ENCODE results near the gene COPA.
"Not testable (repeated sequence)": the region's sequence is repeated elsewhere in the genome, so short reads cannot be mapped to it uniquely, and the experiment has no call there.

COPA gene

DNA sequence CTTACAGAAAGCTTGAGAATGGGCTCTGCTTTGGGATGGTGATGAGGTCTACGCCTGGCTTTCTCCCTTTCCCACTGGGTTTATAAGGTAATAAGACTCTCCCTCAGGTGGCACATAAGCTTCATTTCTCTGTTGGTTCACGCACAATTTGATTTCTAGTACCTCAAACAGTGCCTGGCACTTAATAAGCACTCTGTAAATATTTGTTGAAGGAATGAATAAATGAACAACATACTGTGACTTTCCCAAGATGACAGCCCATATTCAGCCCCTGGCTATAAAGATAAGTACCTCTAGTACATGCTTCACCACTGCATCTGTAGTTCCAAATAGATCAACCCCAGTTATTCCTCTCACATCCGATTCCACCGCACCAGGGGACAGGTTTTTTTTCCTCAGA lies 17.8 kb downstream of the COPA start:
- no peak for DNase-seq (ENCODE audit: low read depth)

GRCh38 chr1:160322831-160323230 lies 20.2 kb downstream of the COPA start:
- no peak for DNase-seq (ENCODE audit: low read depth)

DNA sequence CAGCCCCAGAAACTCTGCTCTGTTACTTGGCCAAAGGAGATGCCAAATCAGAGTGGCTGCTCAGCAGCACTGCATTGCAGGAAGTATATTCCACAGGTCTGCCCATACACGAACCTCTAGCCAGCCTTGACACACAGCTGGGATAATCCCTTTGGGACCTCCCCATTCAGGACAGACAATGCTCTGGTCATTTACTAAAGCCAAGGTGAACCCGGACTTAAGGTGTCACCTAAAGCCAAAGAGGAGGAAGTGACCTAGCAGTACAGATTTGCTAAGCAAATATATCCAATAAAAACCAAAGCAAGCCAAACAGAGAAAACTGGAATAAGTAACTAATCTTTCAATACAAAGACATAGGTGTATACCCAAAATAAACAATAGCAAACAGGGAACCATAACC lies 27.7 kb downstream of the COPA start:
- DNase-seq (ENCODE audit: low read depth) = no peak

GRCh38 chr1:160309571-160309970 lies 33.5 kb downstream of the COPA start:
- DNase-seq (ENCODE audit: low read depth) = no peak

DNA sequence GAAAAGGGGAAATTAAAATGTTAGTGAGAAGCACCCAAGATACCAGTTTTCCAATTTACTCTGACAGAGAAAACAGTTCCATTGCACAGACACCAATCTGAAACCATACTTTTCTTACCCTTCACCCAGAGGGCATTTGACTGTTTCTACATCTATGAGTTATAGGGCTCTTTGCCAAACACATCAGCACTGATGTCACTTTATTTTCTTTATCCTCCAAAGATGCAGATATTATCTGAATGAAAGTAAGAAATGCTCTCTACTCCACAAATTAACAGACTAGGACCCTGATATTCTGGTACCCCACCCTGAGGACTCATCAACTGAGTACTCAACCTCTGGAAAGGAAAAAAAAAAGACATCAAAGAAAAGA lies 33.9 kb downstream of the COPA start:
- DNase-seq (ENCODE audit: low read depth) = no peak

DNA sequence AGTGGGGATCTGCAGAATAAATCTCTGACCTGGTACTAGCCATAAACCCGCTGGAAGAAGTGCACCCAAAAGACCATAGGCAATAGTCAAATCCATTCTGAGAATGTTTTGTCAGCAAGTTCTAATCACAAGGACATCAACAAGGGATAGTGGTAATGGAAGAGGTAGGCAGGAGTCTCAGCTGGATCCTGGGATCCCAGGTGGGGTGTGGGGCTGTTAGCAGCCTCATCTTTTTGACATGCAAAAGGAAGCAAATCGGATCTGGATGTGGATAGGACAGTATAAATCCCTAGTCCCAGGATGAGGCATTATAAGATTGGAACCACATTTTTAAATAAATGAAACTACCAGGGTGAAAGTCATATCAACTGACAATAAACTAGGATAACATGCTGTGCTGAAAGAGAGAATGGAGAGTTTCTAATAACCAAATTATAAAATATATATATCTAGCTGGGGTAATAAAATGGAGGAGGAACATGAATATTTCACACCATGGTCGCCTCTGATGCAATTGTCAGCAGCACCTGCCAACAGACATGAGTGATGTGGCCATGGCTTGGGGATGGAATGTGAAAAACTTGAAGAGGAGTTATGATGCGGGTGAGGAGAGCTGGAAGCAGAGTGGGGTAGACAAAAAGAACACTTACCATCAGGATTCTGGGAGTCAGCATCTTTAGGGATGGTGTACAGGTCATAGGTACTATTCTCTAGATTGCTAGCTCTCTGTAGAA lies 34.4 kb downstream of the COPA start:
- DNase-seq (ENCODE audit: low read depth) = no peak

GRCh38 chr1:160307118-160307791 lies 35.8 kb downstream of the COPA start:
- no peak for DNase-seq (ENCODE audit: low read depth)

GRCh38 chr1:160300173-160300572 lies 42.9 kb downstream of the COPA start:
- DNase-seq (ENCODE audit: low read depth) = no peak

GRCh38 chr1:160296036-160296435 lies 47.0 kb downstream of the COPA start:
- no peak for DNase-seq (ENCODE audit: low read depth)

GRCh38 chr1:160293020-160293968 lies 49.8 kb downstream of the COPA start:
- DNase-seq (ENCODE audit: low read depth) = no peak

DNA sequence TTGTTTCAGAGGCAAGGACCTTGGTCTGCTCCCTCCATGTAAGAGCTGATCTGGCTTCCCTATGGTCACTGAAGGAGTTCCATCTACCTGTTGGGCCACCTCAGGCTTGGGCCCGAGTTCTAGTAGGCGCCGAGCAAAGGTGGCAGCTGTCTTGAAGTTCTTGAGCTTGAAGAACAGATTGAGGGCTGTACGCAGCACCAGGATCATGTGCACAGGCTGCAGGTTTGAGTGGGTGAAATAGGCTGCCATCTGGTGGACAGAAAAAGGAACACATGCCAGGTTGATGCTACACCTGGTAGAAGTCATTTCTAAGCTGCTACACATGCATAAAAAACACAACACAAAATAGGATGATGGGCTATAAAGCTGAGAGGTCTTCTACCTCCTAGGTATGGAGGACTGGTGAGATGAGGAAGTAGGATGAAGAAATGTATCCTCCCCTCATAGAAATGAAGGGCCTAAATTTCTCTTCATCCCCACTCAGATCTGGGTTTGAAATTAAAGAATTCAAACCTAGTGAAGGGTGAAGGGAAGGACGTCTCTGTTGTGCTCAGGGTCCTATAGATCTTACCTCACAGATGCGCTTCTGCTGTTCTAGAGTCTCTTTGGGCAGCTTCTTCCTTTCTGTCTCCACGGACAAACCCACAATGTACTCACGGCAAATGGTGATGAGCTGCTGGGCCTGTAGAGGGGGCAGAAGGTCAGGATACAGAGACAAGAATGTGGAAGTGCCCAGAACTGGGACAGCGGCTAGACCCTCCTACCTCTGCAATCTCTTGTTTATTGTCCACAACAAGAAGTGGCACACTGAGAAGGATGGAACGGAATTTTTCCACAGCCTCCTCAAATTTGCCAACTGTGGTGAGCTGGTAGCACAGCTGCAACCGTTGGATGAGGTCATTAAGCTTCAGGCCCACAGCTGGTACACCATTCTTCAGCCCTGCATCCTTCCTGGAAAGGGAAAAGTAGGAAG lies 51.5 kb downstream of the COPA start:
- DNase-seq (ENCODE audit: low read depth) = peak; percentile 59

GRCh38 chr1:160287769-160288168 lies 55.3 kb downstream of the COPA start:
- not testable (repeated sequence) for DNase-seq (ENCODE audit: low read depth)

DNA sequence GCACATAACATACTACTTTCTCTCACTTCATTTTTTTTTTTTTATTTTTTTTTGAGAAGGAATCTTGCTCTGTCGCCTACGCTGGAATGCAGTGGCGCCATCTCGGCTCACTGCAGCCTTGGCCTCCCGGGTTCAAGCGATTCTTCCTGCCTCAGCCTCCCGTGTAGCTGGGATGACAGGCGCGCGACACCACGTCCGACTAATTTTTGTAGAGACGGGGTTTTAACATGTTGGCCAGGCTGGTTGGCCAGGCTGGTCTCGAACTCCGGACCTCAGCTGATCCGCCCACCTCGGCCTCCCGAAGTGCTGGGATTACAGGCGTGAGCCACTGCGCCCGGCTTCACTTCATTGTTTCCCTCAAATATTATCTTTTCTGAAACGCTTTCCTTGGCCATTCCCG lies 57.5 kb downstream of the COPA start:
- no peak for DNase-seq (ENCODE audit: low read depth)

DNA sequence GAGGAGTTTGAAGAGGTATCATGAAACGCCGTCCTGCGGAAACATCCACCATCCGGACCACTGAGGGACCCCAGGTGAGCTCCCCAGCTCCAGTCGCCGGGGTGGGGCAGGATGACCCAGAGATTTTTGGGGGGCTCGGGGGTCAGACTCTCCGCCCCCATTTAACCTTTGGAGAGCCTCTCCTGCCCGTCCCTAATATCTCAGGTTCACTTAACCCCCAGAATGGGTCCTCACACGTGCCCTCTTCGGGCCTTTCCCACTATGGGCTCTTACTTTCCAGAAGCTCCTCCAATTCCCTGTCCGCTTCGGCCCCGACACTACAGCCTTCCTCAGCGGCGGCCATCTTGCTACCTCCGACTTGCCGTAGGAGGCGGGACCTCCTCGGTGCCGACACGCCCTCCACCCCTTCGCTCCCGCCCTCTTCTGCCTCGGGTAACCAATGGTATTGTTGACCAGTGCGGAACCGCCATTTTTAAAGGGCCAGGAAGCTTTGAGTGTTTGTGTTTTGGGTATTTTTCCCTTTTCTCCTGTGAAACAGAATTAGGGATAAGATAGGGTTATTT lies 58.2 kb downstream of the COPA start, which contains the start of gene PEX19:
PEX19 (minus strand) TSS at position 352 of the 563 bp plus-strand sequence; CDS start at position 343, 9 bp downstream.
- peak; percentile 86 for DNase-seq (ENCODE audit: low read depth)

DNA sequence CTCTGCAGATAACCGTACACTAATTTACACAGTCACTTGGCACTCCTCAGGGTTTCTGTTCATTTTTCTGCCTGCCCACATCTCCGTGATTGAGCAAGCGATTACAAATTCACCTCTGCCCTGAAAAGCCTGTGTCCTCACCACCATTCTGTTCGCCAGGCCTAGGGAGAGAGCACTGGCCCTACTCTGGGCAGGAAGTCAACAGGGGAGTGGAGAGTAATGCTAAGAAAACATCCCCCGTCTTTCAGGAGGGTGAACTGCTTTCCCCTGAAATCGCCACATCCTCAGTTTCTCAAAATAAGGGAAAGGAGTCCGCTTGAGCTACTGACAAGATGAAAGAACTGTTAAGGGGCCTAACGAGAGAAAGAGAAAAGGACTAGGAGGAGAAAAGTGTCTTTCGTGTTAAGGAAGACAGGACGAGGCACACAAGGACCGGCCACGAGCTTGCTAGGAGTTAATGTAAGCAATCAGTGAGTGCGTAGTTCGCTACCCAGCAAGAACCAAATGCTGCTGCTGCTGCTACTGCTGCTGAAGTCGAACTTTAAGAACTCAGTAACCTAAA lies 58.7 kb downstream of the COPA start:
- DNase-seq (ENCODE audit: low read depth) = peak; percentile 75

DNA sequence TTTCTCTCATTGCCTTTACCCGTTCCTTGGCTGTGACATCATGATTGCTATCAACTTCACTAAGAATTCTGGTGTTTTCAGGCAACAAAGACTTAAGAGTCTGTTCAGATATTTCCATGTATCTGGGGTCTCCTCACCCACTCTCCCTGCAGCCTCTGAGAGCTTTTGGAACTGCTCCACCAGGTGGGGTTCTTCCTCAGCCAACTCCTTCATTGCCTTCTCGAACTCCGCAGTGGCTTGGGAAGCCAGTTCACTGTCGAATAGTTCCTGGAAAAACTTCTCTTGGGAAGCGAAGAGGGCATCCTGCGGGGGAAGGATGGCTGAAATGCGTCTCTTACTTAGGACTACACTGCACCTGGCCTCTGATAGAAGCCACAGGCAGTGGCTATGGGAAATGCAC lies 60.2 kb downstream of the COPA start:
- no peak for DNase-seq (ENCODE audit: low read depth)

- DNase-seq (ENCODE audit: low read depth) = no peak
Measured at GRCh38 chr1:160277987-160278386, 65.1 kb downstream of the COPA start.

- DNase-seq (ENCODE audit: low read depth) = no peak
Measured at GRCh38 chr1:160277330-160277729, 65.7 kb downstream of the COPA start.

DNA sequence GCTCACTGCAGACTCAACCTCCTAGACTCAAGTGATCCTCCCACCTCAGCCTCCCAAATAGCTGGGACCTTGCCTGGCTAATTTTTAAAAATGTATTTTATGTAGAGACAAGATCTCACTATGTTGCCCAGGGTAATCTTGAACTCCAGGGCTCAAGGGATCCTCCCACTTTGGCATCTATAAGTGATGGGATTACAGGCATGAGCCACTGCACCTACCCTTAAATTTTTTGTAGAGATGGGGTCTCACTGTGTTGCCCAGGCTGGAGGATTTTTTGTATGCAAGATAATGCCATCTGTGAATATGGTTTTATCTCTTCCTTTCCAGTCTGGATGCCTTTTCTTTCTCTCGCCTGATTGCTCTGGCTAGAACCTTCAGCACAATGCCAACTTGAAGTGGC lies 72.0 kb downstream of the COPA start:
- DNase-seq (ENCODE audit: low read depth) = no peak

GRCh38 chr1:160267284-160267991 lies 75.6 kb downstream of the COPA start:
- DNase-seq (ENCODE audit: low read depth) = no peak
